Astrocyte (in vitro differentiated cells and primary cell): ENCODE results near the gene TMEM183A. TPM values are rescaled to one million over a fixed set of nuclear protein-coding genes. Genes with fewer than 3 reads are reported as not detected.
A peak's percentile ranks its signal among the peaks of the same experiment; 100 is the strongest.

ENCODE experiments used
- DNase-seq: peaks from one replicate; pipeline ENCODE4 v3.0.0-alpha.2; 2010; ENCODE audit warnings: low read depth
- FAIRE-seq: peaks from 2 replicates; lab custom pipeline; 2011; peaks lifted over from hg19 to GRCh38; lab: Jason Lieb, UNC
- H2AFZ ChIP-seq: 2 replicates; pipeline ENCODE4 v1.6.0; 2012; ENCODE audit warnings: low read depth, low read length, inconsistent platforms
- H3K27ac ChIP-seq: 2 replicates; pipeline ENCODE4 v1.5.1; 2011; ENCODE audit warnings: low read depth, low read length, inconsistent platforms
- H3K27me3 ChIP-seq: 2 replicates; pipeline ENCODE4 v1.6.0; 2011; ENCODE audit warnings: low read length, inconsistent platforms; ENCODE audit not compliant: insufficient read depth
- H3K36me3 ChIP-seq: 2 replicates; pipeline ENCODE4 v1.5.1; 2011; ENCODE audit warnings: low read length, inconsistent platforms; ENCODE audit not compliant: insufficient read depth
- H3K4me1 ChIP-seq: 2 replicates; pipeline ENCODE4 v1.5.1; 2011; ENCODE audit warnings: low read length, inconsistent platforms; ENCODE audit not compliant: insufficient read depth
- H3K4me2 ChIP-seq: 2 replicates; pipeline ENCODE4 v1.6.0; 2012; ENCODE audit warnings: low read length, inconsistent platforms
- H3K4me3 ChIP-seq: 2 replicates; pipeline ENCODE4 v1.5.1; 2011; ENCODE audit warnings: low read depth, mild to moderate bottlenecking, low read length, inconsistent platforms; ENCODE audit not compliant: insufficient read depth
- H3K79me2 ChIP-seq: 2 replicates; pipeline ENCODE4 v1.6.0; 2012; ENCODE audit warnings: mild to moderate bottlenecking, low read length, inconsistent platforms; ENCODE audit not compliant: insufficient read depth
- H3K9ac ChIP-seq: 2 replicates; pipeline ENCODE4 v1.6.0; 2012; ENCODE audit warnings: mild to moderate bottlenecking, low read length, inconsistent platforms
- H3K9me3 ChIP-seq: 2 replicates; pipeline ENCODE4 v1.5.1; 2012; ENCODE audit warnings: low read depth, mild to moderate bottlenecking, low read length, inconsistent platforms; ENCODE audit not compliant: insufficient read depth
- H4K20me1 ChIP-seq: 2 replicates; pipeline ENCODE4 v1.6.0; 2012; ENCODE audit warnings: low read length, inconsistent platforms; ENCODE audit not compliant: insufficient read depth
- H3K27ac Mint-ChIP-seq: one replicate; pipeline ENCODE4 v1.8.0; 2021; ENCODE audit warnings: mild to moderate bottlenecking, mixed read lengths; ENCODE audit not compliant: unreplicated experiment
- H3K27me3 Mint-ChIP-seq: one replicate; pipeline ENCODE4 v1.8.0; 2021; ENCODE audit warnings: low read depth, mixed read lengths; ENCODE audit not compliant: unreplicated experiment
- H3K36me3 Mint-ChIP-seq: one replicate; pipeline ENCODE4 v1.8.0; 2021; ENCODE audit warnings: low read depth, mixed read lengths; ENCODE audit not compliant: unreplicated experiment
- H3K4me1 Mint-ChIP-seq: one replicate; pipeline ENCODE4 v1.8.0; 2021; ENCODE audit warnings: low read depth, mixed read lengths; ENCODE audit not compliant: unreplicated experiment
- H3K4me3 Mint-ChIP-seq: one replicate; pipeline ENCODE4 v1.8.0; 2021; ENCODE audit warnings: mild to moderate bottlenecking, moderate library complexity, mixed read lengths; ENCODE audit not compliant: unreplicated experiment
- H3K9me3 Mint-ChIP-seq: one replicate; pipeline ENCODE4 v1.8.0; 2021; ENCODE audit warnings: mild to moderate bottlenecking, mixed read lengths; ENCODE audit not compliant: unreplicated experiment
- CTCF ChIP-seq: IDR thresholded peaks from 2 replicates; pipeline ENCODE4 v1.5.1; 2011; ENCODE audit warnings: low read depth, mild to moderate bottlenecking, inconsistent platforms, low read length, moderate library complexity; ENCODE audit not compliant: insufficient read depth
- EZH2 ChIP-seq: IDR thresholded peaks from 2 replicates; pipeline ENCODE4 v1.6.1; 2012; ENCODE audit warnings: mild to moderate bottlenecking, low read length, inconsistent platforms; ENCODE audit not compliant: insufficient read depth
- total RNA-seq: library from RNA; stranded (reverse); gene quantifications from 2 replicates; pipeline ENCODE4 v1.2.1, GENCODE V29; 2021

TMEM183A gene
- total RNA-seq, 1 donor from 2014 or later: 68.6 TPM

DNA sequence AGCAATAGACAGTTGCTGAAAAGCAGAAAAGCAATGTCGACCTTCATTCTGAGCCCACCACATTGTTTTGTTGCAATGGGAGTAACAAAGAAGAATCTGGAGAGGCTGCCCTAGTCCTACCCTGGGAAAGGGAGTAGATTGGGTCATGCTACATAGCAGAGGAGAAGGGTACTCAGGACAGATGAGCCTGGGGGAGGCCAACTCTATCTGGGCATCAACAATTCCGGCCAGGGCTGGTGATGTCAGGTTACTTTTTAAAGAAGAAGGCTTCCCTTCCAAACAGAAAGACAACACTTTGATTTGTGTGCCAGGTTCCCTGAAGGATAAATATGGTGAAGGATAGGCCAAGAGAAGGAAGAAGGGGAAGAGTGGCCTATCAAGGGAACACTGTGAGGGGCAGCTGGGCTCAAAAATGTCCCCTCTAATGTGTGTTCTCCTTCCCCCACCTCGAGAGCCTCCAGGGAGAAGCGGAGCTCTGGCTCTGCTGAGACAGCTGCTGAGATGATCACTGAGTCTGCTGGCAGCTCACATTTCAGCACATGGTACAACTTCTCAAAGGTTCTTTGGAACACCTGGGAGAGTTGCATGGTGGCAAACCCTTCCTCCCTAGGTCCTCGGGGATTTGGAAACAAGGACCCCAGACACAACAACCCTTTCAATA, 45.8 kb upstream of the TMEM183A start:
- TF ChIP-seq EZH2 (no peak), CTCF (no peak)
- peaks cover 22% of the 10 kb centered on the region for H3K79me2 ChIP-seq
- H3K36me3 ChIP-seq: peaks cover 11% of the 10 kb centered on the region
- no peak overlapping the region for H3K27ac ChIP-seq
- H3K4me2 ChIP-seq: no peak overlapping the region
- no peak overlapping the region for H2AFZ ChIP-seq
- Mint-ChIP-seq H3K9me3 (no peaks in the 10 kb centered on the region), H3K36me3 (peaks cover 19% of the 10 kb centered on the region), H3K4me3 (peak overlapping the region; percentile 14), H3K27me3 (no peaks in the 10 kb centered on the region), H3K27ac (no peak overlapping the region), H3K4me1 (peaks cover 30% of the 10 kb centered on the region)
- no peaks in the 10 kb centered on the region for H3K27me3 ChIP-seq
- H3K4me1 ChIP-seq: peaks cover 35% of the 10 kb centered on the region
- DNase-seq (no peak), FAIRE-seq (no peak)
- peaks cover 12% of the 10 kb centered on the region for H4K20me1 ChIP-seq
- no peak overlapping the region for H3K4me3 ChIP-seq
- no peaks in the 10 kb centered on the region for H3K9me3 ChIP-seq
- no peak overlapping the region for H3K9ac ChIP-seq

DNA sequence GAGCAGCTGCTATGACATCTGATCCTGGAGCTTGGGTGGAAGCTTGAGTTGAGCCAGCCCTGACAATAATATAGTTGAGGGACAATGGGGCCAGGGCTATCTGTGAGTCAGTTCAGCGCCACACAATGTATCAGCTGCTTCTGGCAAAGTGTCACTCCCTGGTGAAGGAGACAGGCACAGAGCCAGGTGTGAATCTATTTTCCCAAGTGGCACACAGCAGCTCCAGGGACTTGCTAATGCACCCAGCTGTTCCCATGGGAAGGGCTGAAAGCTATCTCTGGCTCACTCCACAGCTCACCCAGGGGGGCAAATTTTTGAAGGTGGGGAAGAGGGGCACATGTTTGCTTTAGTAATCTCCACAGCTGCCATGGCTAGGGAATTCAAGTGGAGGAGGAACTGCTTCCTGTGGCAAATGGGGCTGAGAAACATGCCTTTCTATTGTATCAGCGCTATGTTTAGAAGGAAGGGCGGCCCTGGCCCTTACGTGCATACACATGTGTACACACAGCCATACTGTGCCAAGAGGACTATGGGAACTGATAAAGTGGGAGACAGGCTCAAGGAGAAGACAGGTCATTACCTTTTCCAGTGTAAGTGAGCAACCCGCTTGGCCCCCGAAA, 42.3 kb upstream of the TMEM183A start:
- Histone ChIP-seq H3K79me2 (peaks cover 11% of the 10 kb centered on the region), H3K9ac (peak overlapping the region; percentile 13), H3K4me1 (peaks cover 24% of the 10 kb centered on the region), H3K27ac (peak overlapping the region; percentile 42), H4K20me1 (no peaks in the 10 kb centered on the region), H3K27me3 (no peaks in the 10 kb centered on the region), H3K9me3 (no peaks in the 10 kb centered on the region), H3K4me2 (peak overlapping the region; percentile 96), H2AFZ (no peak overlapping the region), H3K4me3 (no peak overlapping the region), H3K36me3 (peaks cover 11% of the 10 kb centered on the region)
- TF ChIP-seq EZH2 (no peak), CTCF (no peak)
- H3K4me3 Mint-ChIP-seq: peak overlapping the region; percentile 80
- H3K27me3 Mint-ChIP-seq: no peaks in the 10 kb centered on the region
- DNase-seq (peak; percentile 60), FAIRE-seq (no peak)
- peak overlapping the region; percentile 80 for H3K27ac Mint-ChIP-seq
- H3K4me1 Mint-ChIP-seq: peaks cover 22% of the 10 kb centered on the region
- H3K36me3 Mint-ChIP-seq: peaks cover 19% of the 10 kb centered on the region
- H3K9me3 Mint-ChIP-seq: no peaks in the 10 kb centered on the region

- no peaks in the 10 kb centered on the region for H3K27me3 Mint-ChIP-seq
- H3K4me3 Mint-ChIP-seq: peak overlapping the region; percentile 80
- H3K4me2 ChIP-seq: peak overlapping the region; percentile 96
- H3K4me1 ChIP-seq: peaks cover 24% of the 10 kb centered on the region
- no peaks in the 10 kb centered on the region for H3K9me3 Mint-ChIP-seq
- no peak overlapping the region for H2AFZ ChIP-seq
- no peak overlapping the region for H3K27ac Mint-ChIP-seq
- H3K9me3 ChIP-seq: no peaks in the 10 kb centered on the region
- H3K79me2 ChIP-seq: peaks cover 11% of the 10 kb centered on the region
- FAIRE-seq (no peak), DNase-seq (no peak)
- peaks cover 11% of the 10 kb centered on the region for H3K36me3 ChIP-seq
- H3K9ac ChIP-seq: no peak overlapping the region
- H3K4me1 Mint-ChIP-seq: peaks cover 22% of the 10 kb centered on the region
- H3K27me3 ChIP-seq: no peaks in the 10 kb centered on the region
- H3K36me3 Mint-ChIP-seq: peaks cover 19% of the 10 kb centered on the region
- H4K20me1 ChIP-seq: no peaks in the 10 kb centered on the region
- TF ChIP-seq CTCF (no peak), EZH2 (no peak)
- H3K27ac ChIP-seq: peak overlapping the region; percentile 42
- no peak overlapping the region for H3K4me3 ChIP-seq
These were observed 41.8 kb upstream of the TMEM183A start for GRCh38 chr1:202965422-202965821.
